ENCODE results near the gene OR10C1.

Gene OR10C1

DNA sequence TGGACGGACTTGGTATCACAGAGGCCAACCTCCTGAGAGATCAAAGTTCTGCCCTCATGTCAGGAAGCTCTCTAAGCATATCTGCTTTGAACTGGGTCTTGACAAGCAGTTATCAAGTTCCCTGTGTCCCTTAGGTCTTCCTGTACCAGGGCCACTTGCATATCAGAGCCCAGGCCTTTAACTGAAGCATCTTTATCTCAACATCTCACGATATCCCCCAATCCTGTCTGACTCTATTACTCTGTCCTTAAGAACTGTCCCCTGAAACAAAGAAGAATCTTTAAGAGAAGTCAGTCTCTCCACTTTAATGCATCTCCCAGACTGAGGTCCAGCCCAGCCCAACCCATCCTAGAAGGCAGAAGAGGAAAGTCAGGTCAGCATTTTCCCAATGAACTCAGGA, 40.5 kb downstream of the OR10C1 start:
- no peak for DNase-seq

DNA sequence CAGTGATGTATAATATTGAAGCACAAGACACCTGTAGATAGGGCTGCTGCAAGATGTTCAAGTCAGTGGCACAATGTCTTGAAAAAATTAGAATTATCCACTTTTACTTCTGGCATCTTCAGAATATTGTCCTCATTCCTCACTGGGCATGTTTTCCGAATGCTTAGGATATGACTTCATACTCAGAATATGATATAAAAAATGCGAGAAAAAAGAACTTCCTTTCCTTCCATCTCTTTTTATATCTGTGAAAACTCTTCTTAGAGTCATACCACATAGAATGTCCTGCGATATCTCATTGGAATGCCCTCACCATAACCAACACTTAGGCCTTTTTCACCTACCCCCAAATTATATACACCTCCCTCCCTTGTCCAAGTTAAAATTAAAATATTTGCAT, 44.1 kb downstream of the OR10C1 start:
- no peak for DNase-seq

DNA sequence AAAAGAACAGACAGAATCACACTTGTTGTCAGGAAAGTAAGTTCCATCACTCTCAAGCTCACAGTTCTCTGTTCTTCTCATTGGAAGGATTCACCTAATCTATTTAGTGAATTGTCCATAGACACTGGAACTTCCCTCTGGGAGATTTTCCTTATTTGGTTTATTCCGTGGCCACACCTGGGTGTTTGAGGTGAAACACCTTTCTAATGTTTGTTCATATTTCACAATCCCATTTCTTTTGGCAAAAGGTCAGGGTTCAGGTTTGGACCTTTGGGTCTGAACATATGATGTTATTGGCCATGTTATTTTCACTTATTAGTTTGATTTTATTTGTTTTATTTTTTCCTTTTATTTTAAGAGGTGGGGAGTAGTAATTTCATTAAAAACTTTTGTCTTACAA, 44.6 kb downstream of the OR10C1 start:
- no peak for DNase-seq

DNA sequence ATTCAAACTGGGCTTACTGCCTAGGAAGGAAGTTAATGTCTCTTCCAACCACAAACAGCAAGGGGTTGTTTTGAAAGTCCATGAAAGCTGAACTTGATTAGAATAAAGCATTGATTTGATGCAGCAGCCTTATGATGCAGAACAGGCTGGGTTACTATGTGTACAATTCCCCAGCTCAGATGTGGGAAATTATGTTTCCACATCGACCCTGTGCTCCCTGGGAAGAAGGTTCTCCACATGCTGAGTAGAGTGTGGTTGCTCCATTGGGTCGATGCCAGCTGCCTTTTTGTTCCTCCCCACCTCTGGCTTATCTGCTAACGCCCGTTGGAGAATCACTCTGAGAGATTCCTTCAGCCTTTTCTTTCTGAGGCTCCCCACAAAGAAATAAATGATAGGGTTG, 47.5 kb downstream of the OR10C1 start:
- DNase-seq: no peak

DNA sequence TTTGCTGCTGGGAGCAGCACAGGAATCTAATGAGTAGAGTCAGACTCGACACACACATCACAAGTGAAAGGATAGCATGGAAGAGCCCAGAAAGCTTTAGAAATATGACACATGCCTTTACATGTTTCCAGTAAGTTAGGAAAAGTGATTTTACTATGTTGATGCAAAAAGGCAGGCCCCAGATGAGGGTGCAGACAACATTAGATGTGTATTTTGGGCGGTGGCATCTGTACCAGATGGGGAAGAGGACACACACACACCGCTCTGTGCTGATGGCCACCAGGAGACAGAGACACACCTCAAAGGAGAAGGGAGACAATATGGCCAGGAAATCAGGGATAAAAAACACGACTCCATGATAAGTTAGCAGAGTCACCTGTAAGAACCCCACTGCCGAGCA, 48.0 kb downstream of the OR10C1 start:
- no peak for DNase-seq

DNA sequence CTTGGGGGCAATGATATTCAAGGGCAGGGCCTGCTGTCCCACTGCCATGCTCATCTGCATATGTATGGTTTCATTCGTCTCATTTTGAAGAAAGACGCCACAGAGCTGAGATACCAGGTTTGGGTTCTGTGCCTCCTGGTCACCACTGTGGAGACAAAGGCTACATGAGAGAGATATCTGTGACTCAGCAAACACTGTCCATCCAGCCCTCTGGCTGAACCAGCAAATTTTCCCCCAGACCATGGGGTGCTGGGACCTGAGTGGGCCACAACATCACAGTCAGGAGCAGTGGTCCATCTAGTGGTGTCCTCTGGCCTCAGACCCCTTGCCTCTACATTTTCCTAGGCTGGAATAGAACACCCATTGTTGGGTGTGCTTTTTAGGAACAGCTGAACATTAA, 48.6 kb downstream of the OR10C1 start, which contains the start of gene MAS1L:
Gene MAS1L (minus strand): TSS at position 297 of the 400 bp plus-strand sequence. CDS start 54 bp downstream, at position 243.
- DNase-seq: no peak

DNA sequence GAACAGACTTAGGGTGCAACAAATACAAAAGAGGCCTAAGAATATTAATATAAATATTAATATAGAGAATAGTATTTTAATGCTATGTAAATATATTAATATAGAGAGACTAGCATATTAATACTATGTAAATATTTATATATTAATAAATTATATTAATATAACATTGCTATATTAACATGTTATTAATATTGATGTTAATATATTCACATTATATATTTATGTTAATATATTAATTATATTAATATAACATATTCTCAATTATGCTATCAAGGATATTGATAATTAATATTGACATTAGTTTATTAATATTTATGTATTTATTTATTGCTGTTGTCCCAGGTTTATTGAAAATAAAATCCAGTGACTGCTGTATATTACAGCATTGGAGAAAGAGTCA, 49.8 kb downstream of the OR10C1 start:
- no peak for DNase-seq

DNA sequence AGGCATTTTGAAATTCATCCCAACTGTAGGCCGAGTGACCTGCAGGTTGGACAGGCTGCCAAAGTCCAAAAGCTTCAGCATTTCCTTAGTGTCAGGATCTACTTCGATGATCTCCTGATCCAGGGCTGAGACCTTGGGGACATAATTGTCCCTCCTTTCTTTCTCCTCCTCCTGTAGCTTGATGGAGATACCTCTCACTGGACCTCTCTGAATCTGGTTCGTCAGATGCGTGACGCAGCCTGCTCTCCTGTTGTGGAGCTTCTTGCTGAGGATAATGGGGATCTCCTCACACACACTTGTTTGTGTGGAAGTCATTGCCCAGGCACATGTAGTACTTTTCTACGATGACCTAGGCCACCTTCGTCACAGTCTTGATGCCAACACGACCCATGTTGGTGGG, 50.2 kb downstream of the OR10C1 start:
- DNase-seq: no peak

DNA sequence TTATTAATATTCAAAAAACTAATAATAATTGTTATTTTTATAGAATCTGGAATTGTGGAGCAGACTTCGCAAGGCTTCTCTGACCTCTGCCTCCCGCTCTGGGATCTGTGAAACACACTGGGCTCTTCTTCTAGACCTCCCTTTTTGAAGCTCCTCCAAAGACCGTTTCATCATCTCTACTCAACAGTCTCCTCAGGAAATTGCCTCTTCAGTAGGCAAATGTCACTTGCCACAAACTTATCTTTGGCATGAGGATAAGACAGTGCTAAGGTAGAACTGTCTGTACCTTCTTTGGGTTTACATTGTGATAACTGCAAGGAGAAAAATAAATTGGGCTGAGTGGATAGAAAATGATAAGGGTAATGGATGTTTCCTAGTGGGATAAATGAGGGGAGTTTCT, 50.9 kb downstream of the OR10C1 start:
- no peak for DNase-seq

DNA sequence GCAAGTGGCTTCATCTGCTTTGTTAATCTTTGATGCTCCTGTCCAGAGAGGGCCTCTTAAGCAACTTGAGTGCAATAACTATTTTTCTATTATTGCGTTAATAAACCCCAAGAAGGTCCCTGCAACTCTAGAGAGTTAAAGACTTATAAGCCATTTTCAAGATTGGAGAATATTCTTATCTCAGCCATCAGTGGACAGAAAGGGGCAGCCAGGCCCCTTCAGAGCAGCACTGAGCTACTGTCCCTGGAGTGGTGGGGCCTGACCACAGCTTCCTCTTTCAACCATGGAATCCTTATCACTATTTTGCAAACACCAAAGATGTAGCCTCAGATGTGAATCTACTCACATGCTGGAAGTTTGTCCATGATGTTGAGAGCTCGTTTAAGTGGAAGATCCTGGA, 51.4 kb downstream of the OR10C1 start:
- DNase-seq: no peak

Measured in activated T-cell treated with anti-CD3 and anti-CD28 coated beads, Interleukin-2, amount 50 U/mL, for 1 hour (primary cell).